ENCODE results near the gene MCHR1. TPM values are rescaled to one million over a fixed set of nuclear protein-coding genes. Genes with fewer than 3 reads are reported as not detected.

Gene MCHR1
- polyA plus RNA-seq, 1 experiment: 1.1 TPM

DNA sequence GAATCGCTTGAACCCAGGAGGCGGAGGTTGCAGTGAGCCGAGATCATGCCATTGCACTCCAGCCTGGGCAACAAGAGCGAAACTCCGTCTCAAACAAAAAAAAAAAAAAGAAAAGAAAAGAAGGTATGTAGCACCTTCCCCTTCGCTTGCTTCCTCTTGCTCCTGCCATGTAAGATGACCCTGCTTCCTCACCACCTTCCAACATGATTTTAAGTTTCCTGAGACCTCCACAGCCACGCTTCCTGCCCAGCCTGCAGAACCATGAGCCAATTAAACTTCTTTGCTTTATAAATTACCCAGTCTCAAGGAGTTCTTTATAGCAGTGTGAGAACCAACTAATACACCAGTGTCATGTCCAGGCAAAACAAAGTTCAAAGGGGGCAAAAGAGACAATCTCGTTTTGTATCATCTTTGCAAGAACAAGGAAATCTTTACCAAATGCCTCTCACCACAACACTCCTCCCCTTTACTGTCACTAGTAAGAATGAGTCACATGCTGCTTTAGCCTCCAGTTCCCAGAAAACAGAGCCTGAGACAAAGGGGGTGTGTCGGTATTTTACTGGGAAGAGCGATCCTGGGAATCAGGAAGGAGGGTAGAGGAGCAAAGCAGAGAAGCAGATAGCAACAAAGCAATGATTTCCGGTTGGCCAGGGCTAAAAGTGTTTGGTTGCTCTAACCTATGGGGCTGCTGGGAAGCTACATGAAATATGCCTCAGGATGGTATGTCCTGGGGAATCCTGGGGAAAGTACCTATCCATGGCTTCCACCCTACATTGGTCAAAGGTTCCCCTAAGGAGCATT is 10.5 kb upstream of the MCHR1 start:
- H3K4me3 ChIP-seq (ENCODE audit: low read depth, low read length): no peak overlapping the region
- no peaks in the 10 kb centered on the region for H3K36me3 ChIP-seq (ENCODE audit: control insufficient read depth, insufficient read depth, low read length)
- POLR2A ChIA-PET: no interaction called here
- DNase-seq (ENCODE audit: low read depth): peak; percentile 63
- H3K27me3 ChIP-seq (ENCODE audit: control insufficient read depth, insufficient read depth, low read length): no peaks in the 10 kb centered on the region
- TF ChIP-seq, protein P1, sequence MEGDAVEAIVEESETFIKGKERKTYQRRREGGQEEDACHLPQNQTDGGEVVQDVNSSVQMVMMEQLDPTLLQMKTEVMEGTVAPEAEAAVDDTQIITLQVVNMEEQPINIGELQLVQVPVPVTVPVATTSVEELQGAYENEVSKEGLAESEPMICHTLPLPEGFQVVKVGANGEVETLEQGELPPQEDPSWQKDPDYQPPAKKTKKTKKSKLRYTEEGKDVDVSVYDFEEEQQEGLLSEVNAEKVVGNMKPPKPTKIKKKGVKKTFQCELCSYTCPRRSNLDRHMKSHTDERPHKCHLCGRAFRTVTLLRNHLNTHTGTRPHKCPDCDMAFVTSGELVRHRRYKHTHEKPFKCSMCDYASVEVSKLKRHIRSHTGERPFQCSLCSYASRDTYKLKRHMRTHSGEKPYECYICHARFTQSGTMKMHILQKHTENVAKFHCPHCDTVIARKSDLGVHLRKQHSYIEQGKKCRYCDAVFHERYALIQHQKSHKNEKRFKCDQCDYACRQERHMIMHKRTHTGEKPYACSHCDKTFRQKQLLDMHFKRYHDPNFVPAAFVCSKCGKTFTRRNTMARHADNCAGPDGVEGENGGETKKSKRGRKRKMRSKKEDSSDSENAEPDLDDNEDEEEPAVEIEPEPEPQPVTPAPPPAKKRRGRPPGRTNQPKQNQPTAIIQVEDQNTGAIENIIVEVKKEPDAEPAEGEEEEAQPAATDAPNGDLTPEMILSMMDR (IDR thresholded peaks at IDR 0.05; ENCODE audit: insufficient read depth, low read depth, low read length): no peak
- CTCF ChIA-PET: interaction anchor here (1.0 kb wide), 1 partner anchor 14 kb away, joined by 4 read pairs; no protein-coding TSS in a partner anchor

DNA sequence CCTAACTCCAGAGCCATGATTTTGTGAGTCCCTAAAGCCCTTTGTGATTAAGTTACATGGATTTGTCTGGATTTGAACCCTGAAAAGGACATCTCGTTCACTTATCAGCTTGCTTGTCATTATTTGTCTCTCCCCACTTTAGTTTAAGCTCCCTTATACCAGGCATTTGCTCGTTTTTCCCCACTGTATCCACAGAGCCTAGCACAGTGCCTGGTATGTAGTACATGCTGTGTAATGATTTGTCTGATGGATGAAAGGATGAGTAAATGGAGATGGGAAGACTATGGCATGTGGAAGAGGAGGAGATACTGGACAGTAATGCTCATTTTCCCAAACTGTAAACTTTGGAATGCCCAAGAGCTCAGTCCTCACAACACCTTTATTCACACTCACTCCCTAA is 9.2 kb upstream of the MCHR1 start:
- CTCF ChIA-PET: interaction anchor here (0.7 kb wide), 1 partner anchor 10 kb away, joined by 3 read pairs; no protein-coding TSS in a partner anchor

GRCh38 chr22:40671369-40671768 is 7.9 kb upstream of the MCHR1 start:
- TF ChIP-seq, protein P1 (IDR thresholded peaks at IDR 0.05; ENCODE audit: insufficient read depth, low read depth, low read length): no peak
- H3K4me3 ChIP-seq (ENCODE audit: low read depth, low read length): no peak overlapping the region
- no peak for DNase-seq (ENCODE audit: low read depth)
- no peaks in the 10 kb centered on the region for H3K27me3 ChIP-seq (ENCODE audit: control insufficient read depth, insufficient read depth, low read length)
- ChIA-PET CTCF (interaction anchor here (0.7 to 2.0 kb wide), 2 partner anchors 11 to 599 kb away, joined by 3 to 7 read pairs; no protein-coding TSS in a partner anchor), POLR2A (no interaction called here)
- H3K36me3 ChIP-seq (ENCODE audit: control insufficient read depth, insufficient read depth, low read length): no peaks in the 10 kb centered on the region

More for the DNA sequence above, 9.2 kb upstream of the MCHR1 start:
- POLR2A ChIA-PET: interaction anchor here (0.6 kb wide), 1 partner anchor 160 kb away, joined by 5 read pairs; no protein-coding TSS in a partner anchor
- Histone ChIP-seq H3K27me3 (ENCODE audit: control insufficient read depth, insufficient read depth, low read length) (no peaks in the 10 kb centered on the region), H3K4me3 (ENCODE audit: low read depth, low read length) (no peak overlapping the region), H3K36me3 (ENCODE audit: control insufficient read depth, insufficient read depth, low read length) (no peaks in the 10 kb centered on the region)
- TF ChIP-seq, protein P1 (IDR thresholded peaks at IDR 0.05; ENCODE audit: insufficient read depth, low read depth, low read length): no peak
- no peak for DNase-seq (ENCODE audit: low read depth)

DNA sequence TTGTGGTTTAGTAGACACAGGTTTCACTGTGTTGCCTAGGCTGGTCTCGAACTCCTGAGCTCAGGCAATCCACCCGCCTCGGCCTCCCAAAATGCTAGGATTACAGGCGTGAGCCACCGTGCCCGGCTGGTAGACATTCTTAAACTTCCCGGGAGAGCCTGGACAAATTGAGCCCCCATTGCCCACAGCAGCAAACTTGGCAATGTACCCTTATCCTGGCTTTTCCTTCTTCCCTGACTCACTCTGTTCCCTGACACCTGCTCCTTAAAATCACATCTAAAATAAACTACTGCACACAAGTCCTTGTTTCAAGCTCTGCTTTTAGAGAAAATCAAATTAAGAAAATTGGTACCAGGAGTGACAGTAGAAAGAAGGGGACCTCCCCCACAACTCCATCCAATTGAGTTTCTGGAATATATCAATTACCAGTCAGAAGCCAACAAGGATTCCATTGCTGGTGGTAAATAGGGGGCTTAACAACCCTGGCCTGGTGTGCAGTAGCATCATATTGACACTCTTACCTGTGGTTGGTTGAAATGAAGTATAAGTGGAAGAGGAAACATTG is 7.4 kb upstream of the MCHR1 start:
- H3K4me3 ChIP-seq (ENCODE audit: low read depth, low read length): no peak overlapping the region
- TF ChIP-seq, protein P1 (IDR thresholded peaks at IDR 0.05; ENCODE audit: insufficient read depth, low read depth, low read length): no peak
- ChIA-PET POLR2A (no interaction called here), CTCF (interaction anchor here (2.0 kb wide), 1 partner anchor 11 kb away, joined by 7 read pairs; no protein-coding TSS in a partner anchor)
- H3K27me3 ChIP-seq (ENCODE audit: control insufficient read depth, insufficient read depth, low read length): no peaks in the 10 kb centered on the region
- H3K36me3 ChIP-seq (ENCODE audit: control insufficient read depth, insufficient read depth, low read length): no peaks in the 10 kb centered on the region
- DNase-seq (ENCODE audit: low read depth): no peak

DNA sequence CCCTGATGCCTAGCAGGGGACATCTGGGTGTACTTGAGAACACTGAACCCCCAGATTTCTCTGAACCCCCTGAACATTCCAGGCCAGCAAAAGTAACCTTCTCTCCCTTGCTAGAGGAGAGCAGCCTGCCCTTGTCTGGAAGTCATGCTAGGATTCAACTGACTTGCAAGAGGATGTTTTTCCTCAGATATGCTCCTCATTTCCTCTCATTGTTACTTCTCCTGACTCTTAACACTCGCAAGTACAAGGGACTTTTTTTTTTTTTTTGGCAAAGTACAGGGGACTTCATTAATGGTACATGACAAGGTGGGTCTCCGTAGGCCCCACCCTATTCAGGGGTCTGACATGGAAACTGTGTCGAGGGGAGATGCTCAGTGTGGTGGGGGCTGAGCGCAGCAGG is 6.3 kb upstream of the MCHR1 start:
- DNase-seq (ENCODE audit: low read depth): no peak
- Histone ChIP-seq H3K4me3 (ENCODE audit: low read depth, low read length) (no peak overlapping the region), H3K27me3 (ENCODE audit: control insufficient read depth, insufficient read depth, low read length) (no peaks in the 10 kb centered on the region), H3K36me3 (ENCODE audit: control insufficient read depth, insufficient read depth, low read length) (no peaks in the 10 kb centered on the region)
- TF ChIP-seq, protein P1 (IDR thresholded peaks at IDR 0.05; ENCODE audit: insufficient read depth, low read depth, low read length): no peak
- ChIA-PET CTCF (no interaction called here), POLR2A (no interaction called here)

All from BJ (cell line).